Measurements from ENCODE around the gene GNAT1. TPM values are rescaled to one million over a fixed set of nuclear protein-coding genes. Genes with fewer than 3 reads are reported as not detected.

Gene GNAT1
- total and polyA plus RNA-seq, 2 of the 13 experiments (the other 11 are each of a cell fraction or from before 2014, with no cell fraction given), result 0.15 TPM; not detected in 1

DNA sequence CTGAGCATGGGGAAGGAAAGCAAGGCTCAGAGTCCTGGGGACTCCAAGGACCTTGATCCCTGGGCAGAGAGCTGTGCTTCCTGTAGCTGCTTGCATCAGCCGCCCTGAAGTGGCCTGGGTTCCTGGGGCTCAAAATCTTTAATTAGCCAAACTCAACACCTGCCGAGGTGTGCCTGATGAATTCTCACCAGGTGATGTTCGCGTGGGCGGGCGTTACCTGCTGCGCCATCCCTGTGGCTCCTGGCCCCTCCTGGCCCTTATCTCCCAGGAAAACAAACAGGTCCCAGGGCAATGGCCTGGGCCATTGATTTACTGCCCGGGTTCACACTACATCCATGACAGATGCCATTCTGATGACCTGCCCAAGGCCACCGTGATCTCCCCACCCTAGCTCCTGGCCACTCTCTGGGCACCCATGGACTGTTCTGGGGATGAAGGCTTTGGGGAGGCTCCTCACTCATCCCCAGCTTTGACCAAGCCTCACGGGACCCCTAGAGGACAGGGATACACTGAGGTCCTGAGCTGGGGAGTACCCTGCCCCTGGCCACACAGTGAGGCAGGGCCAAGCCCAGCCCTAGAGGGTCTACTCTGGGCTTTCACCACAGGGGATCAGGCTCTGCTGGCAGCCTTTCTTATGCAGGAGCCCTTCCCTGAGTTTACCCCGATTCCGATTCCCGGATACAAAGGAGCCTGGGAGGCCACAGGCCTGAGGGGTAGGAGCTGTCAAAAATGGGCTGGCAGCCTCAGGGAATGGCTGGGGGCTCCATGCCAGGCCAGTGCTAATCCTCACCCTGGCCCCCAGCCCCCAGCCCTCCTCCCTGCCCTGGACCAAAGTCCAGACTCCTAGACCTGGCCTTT lies 19.3 kb downstream of the GNAT1 start (continued):
- TF ChIP-seq, protein P1, sequence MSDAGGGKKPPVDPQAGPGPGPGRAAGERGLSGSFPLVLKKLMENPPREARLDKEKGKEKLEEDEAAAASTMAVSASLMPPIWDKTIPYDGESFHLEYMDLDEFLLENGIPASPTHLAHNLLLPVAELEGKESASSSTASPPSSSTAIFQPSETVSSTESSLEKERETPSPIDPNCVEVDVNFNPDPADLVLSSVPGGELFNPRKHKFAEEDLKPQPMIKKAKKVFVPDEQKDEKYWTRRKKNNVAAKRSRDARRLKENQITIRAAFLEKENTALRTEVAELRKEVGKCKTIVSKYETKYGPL (CRISPR knock-in tag; IDR thresholded peaks at IDR 0.05), result no peak
- TF ChIP-seq THAP11 (CRISPR knock-in tag; IDR thresholded peaks at IDR 0.05), result peak; percentile 62; the same call in 1 of the 2 replicates
- TF ChIP-seq SMAD3 (CRISPR knock-in tag; IDR thresholded peaks at IDR 0.05), result 0 out of 2 replicates have a peak, but pooled peaks have one; percentile 52
- TF ChIP-seq ZNF784 (CRISPR knock-in tag; IDR thresholded peaks at IDR 0.05; ENCODE audit: borderline replicate concordance), result no peak
- no peak; the same call in 1 of the 2 replicates for TF ChIP-seq ZNF280B (CRISPR knock-in tag; IDR thresholded peaks at IDR 0.05; ENCODE audit: borderline replicate concordance)
- peak; percentile 37 to 43; a peak in 2 of 4 replicates for TF ChIP-seq HMGXB4 (CRISPR knock-in tag; IDR thresholded peaks at IDR 0.05; ENCODE audit: borderline replicate concordance in 1 of 2, low read depth in 1 of 2)
- peak; percentile 16; the same call in 1 of the 2 replicates for TF ChIP-seq POLR2AphosphoS5 (IDR thresholded peaks at IDR 0.05; ENCODE audit: low read depth, low read length)
- TF ChIP-seq, protein P2, sequence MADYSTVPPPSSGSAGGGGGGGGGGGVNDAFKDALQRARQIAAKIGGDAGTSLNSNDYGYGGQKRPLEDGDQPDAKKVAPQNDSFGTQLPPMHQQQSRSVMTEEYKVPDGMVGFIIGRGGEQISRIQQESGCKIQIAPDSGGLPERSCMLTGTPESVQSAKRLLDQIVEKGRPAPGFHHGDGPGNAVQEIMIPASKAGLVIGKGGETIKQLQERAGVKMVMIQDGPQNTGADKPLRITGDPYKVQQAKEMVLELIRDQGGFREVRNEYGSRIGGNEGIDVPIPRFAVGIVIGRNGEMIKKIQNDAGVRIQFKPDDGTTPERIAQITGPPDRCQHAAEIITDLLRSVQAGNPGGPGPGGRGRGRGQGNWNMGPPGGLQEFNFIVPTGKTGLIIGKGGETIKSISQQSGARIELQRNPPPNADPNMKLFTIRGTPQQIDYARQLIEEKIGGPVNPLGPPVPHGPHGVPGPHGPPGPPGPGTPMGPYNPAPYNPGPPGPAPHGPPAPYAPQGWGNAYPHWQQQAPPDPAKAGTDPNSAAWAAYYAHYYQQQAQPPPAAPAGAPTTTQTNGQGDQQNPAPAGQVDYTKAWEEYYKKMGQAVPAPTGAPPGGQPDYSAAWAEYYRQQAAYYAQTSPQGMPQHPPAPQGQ (CRISPR knock-in tag; IDR thresholded peaks at IDR 0.05; ENCODE audit: borderline replicate concordance), result no peak
- TF ChIP-seq XRCC5 (optimal IDR thresholded peaks at IDR 0.05; ENCODE audit: low read length), result peak; percentile 30
- TF ChIP-seq SAFB2 (CRISPR knock-in tag; IDR thresholded peaks at IDR 0.05; ENCODE audit: borderline replicate concordance, low read depth), result no peak
- TF ChIP-seq HNF1B (CRISPR knock-in tag; IDR thresholded peaks at IDR 0.05), result no peak
- TF ChIP-seq NR2F2 (IDR thresholded peaks at IDR 0.05; ENCODE audit: borderline replicate concordance, low read depth), result no peak
- TF ChIP-seq MAFK (conservative IDR thresholded peaks at IDR 0.05 in 1 of 2, IDR thresholded peaks at IDR 0.05 in 1 of 2; ENCODE audit: low read length in 2 of 2), result no peak
- TF ChIP-seq, protein P3, sequence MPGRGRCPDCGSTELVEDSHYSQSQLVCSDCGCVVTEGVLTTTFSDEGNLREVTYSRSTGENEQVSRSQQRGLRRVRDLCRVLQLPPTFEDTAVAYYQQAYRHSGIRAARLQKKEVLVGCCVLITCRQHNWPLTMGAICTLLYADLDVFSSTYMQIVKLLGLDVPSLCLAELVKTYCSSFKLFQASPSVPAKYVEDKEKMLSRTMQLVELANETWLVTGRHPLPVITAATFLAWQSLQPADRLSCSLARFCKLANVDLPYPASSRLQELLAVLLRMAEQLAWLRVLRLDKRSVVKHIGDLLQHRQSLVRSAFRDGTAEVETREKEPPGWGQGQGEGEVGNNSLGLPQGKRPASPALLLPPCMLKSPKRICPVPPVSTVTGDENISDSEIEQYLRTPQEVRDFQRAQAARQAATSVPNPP (CRISPR knock-in tag; IDR thresholded peaks at IDR 0.05), result 0 out of 2 replicates have a peak, but pooled peaks have one; percentile 37
- TF ChIP-seq MAX (IDR thresholded peaks at IDR 0.05), result no peak
- peak; percentile 74 for TF ChIP-seq SP5 (CRISPR knock-in tag; IDR thresholded peaks at IDR 0.05; ENCODE audit: borderline replicate concordance, low read depth)

Measured in HepG2 (cell line).